ENCODE data around the gene FAM228B. TPM values are rescaled to one million over a fixed set of nuclear protein-coding genes. Genes with fewer than 3 reads are reported as not detected.

Gene FAM228B
- polyA plus RNA-seq, 1 experiment, result 4.2 TPM

DNA sequence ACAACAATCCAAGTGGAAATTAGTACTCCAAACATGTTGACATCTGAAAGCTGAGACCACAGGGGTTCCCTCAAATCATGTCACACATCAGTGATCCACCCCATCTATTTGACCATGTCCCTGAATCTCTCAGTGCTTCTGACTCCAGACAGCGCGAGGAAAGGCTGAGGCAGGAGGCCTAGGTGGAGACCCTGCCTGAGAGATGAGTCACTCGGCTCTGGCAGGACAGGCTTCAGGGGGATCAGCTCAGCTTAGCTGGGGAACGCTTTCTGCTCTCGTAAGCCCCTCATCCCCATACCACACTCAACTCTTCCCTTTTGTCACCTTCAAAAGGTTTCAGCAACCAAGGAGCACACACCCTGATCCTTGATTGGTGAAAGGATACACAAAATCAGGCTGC is 45.8 kb downstream of the FAM228B start:
- TF ChIP-seq, protein P1, sequence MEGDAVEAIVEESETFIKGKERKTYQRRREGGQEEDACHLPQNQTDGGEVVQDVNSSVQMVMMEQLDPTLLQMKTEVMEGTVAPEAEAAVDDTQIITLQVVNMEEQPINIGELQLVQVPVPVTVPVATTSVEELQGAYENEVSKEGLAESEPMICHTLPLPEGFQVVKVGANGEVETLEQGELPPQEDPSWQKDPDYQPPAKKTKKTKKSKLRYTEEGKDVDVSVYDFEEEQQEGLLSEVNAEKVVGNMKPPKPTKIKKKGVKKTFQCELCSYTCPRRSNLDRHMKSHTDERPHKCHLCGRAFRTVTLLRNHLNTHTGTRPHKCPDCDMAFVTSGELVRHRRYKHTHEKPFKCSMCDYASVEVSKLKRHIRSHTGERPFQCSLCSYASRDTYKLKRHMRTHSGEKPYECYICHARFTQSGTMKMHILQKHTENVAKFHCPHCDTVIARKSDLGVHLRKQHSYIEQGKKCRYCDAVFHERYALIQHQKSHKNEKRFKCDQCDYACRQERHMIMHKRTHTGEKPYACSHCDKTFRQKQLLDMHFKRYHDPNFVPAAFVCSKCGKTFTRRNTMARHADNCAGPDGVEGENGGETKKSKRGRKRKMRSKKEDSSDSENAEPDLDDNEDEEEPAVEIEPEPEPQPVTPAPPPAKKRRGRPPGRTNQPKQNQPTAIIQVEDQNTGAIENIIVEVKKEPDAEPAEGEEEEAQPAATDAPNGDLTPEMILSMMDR (IDR thresholded peaks at IDR 0.05; ENCODE audit: insufficient read depth, low read depth, low read length), result no peak
- H3K36me3 ChIP-seq (ENCODE audit: control insufficient read depth, insufficient read depth, low read length), result no peaks in the 10 kb centered on the region
- no peaks in the 10 kb centered on the region; the same call in 1 of the 2 replicates for H3K27me3 ChIP-seq (ENCODE audit: control insufficient read depth, insufficient read depth, low read length)
- ChIA-PET CTCF (no interaction called here), POLR2A (no interaction called here)
- H3K4me3 ChIP-seq (ENCODE audit: low read depth, low read length), result no peak overlapping the region
- no peak for DNase-seq (ENCODE audit: low read depth)

DNA sequence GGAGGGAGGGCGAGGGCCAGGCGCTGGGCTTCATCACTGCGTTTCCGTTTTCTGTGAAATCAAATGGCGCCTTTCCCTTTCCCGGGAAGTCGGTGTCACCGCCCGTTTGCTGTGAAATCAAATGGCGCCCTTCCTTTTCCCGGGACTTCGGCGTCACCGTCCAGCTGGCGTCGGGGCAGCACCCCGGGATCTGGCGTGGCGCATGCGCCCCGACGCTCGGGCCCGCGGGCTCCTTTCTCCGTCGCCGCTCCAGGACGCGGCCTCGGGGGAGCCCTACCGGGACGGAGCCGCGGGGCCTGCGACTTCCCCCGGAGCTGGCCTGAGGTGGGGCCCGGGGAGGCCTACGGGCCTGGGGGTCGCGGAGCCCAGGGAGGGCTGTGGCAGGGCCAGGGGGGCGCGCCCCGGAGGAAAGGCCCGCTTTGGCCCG is 51.6 kb downstream of the FAM228B start, which contains the start of gene FAM228A:
Gene FAM228A, plus strand, starts transcription at position 203 of the 427 bp plus-strand sequence. CDS start 428 bp downstream, outside the sequence.
- H3K27me3 ChIP-seq (ENCODE audit: control insufficient read depth, insufficient read depth, low read length), result no peaks in the 10 kb centered on the region
- ChIA-PET POLR2A (no interaction called here), CTCF (no interaction called here)
- peak within 1 kb of the TSS; percentile 16 for H3K4me3 ChIP-seq (ENCODE audit: low read depth, low read length)
- H3K36me3 ChIP-seq (ENCODE audit: control insufficient read depth, insufficient read depth, low read length), result no peaks in the 10 kb centered on the region
- no peak for DNase-seq (ENCODE audit: low read depth)
- TF ChIP-seq, protein P1 (IDR thresholded peaks at IDR 0.05; ENCODE audit: insufficient read depth, low read depth, low read length), result no peak

DNA sequence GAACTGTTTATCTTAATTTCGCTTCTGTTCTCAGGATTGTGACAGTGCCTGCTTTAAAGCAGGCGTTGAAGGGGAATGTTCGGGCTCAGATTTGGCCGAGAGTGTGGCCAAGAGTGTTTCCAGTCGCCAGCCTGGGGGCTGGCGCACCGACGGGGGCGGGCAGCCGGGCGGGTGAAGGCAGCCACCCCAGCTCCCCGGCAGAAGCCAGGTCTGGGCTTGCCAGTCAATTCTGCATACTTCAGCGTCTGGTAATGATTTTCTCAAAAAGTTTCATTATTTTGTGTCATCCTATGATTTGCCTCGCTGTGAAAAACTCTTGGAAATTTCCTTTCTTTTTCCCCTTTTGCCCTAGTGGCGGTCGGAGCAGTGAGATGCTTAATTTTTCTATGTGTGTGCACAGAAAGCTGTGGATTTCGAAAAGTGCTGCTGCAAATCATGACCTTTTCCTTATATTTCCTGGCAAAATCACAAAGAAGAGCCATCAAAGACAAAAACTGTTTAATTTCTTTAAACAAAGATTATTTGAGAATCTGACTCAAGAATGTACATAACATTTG is 52.4 kb downstream of the FAM228B start:
- peak overlapping the region; percentile 16 for H3K4me3 ChIP-seq (ENCODE audit: low read depth, low read length)
- no peak for DNase-seq (ENCODE audit: low read depth)
- POLR2A ChIA-PET, result no interaction called here
- no peaks in the 10 kb centered on the region for H3K36me3 ChIP-seq (ENCODE audit: control insufficient read depth, insufficient read depth, low read length)
- H3K27me3 ChIP-seq (ENCODE audit: control insufficient read depth, insufficient read depth, low read length), result no peaks in the 10 kb centered on the region
- TF ChIP-seq, protein P1 (IDR thresholded peaks at IDR 0.05; ENCODE audit: insufficient read depth, low read depth, low read length), result peak; percentile 10; the same call in 1 of the 2 replicates
- CTCF ChIA-PET, result no interaction called here

DNA sequence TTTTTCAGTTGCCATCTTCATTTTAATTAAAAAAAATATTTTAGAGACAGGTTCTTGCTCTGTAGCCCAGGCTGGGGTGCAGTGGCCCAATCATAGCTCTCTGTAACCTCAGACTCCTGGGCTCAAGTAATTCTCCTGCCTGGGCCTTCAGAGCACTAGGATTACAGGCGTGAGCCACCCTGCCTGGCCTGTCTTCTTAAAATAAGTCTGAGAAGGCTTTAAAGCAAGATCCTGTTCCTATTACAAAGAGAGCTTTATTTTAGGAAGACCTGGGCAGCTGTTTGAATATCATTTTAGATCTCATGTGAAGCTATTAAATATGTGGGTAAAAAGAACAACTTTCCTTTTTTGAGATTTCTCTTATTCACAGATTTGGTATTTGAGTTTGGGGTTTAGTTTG is 53.1 kb downstream of the FAM228B start:
- Histone ChIP-seq H3K36me3 (ENCODE audit: control insufficient read depth, insufficient read depth, low read length) (no peaks in the 10 kb centered on the region), H3K4me3 (ENCODE audit: low read depth, low read length) (no peak overlapping the region), H3K27me3 (ENCODE audit: control insufficient read depth, insufficient read depth, low read length) (no peaks in the 10 kb centered on the region)
- ChIA-PET CTCF (interaction anchor here (1.2 kb wide), 1 partner anchor 10 kb away, joined by 5 read pairs; no protein-coding TSS in a partner anchor), POLR2A (interaction anchor here (0.6 kb wide), 2 partner anchors 40 to 997 kb away, joined by 5 to 16 read pairs; no protein-coding TSS in a partner anchor)
- no peak for DNase-seq (ENCODE audit: low read depth)
- TF ChIP-seq, protein P1 (IDR thresholded peaks at IDR 0.05; ENCODE audit: insufficient read depth, low read depth, low read length), result no peak

DNA sequence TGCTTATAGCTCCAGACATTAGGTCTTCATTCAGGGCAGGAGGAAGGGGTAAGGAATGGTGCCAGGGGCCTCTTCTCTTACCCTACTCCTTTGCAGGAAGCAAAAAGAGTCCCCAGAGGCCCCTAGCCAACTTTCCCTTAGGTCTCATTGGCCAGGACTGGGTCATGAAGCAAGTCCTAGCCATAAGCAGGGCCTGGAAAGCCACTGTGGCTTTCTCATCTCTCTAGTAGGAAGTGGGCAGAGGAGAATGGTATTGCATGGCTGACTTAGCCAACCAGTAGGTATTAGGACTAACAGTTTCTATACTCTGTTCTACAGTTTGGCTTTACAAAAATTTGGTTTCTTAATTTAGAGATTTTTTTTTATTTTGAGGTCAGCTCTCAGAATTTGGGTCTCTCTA is 56.4 kb downstream of the FAM228B start:
- CTCF ChIA-PET, result interaction anchor here (0.8 to 1.3 kb wide), 3 partner anchors 8 to 95 kb away, joined by 3 to 5 read pairs (median 3); partner anchors contain the start of gene TP53I3
- TF ChIP-seq, protein P1 (IDR thresholded peaks at IDR 0.05; ENCODE audit: insufficient read depth, low read depth, low read length), result no peak
- DNase-seq (ENCODE audit: low read depth), result no peak
- POLR2A ChIA-PET, result no interaction called here
- Histone ChIP-seq H3K4me3 (ENCODE audit: low read depth, low read length) (no peak overlapping the region), H3K27me3 (ENCODE audit: control insufficient read depth, insufficient read depth, low read length) (no peaks in the 10 kb centered on the region), H3K36me3 (ENCODE audit: control insufficient read depth, insufficient read depth, low read length) (no peaks in the 10 kb centered on the region)

Measured in BJ (cell line).